Posterior vena cava (tissue), 2 donors: ENCODE data around the gene LCOR. TPM values are rescaled to one million over a fixed set of nuclear protein-coding genes. Genes with fewer than 3 reads are reported as not detected.

Experiments
- DNase-seq: peaks from one replicate; pipeline ENCODE4 v3.0.0-alpha.2; 2020; ENCODE audit warnings: low spot score
- intact Hi-C, 2 donors: fragments of 100-400 bp; cut with DNase I; formaldehyde crosslinking; loops; one replicate each; pipeline versions ENCODE4 v1.14.1 to v1.14.2; 2022 to 2023
- total RNA-seq, 2 donors: library from RNA; stranded (reverse); fragmentation: NEBNext Ultra II Directional; extraction: Animal tissue kit (Norgen Biotek cat#: 25700); gene quantifications; one replicate each; pipeline ENCODE4 v1.2.1, GENCODE V29; 2021
- donor health status: DM: yes; HTN: yes; CAD: no.
- donor health status: DM: yes; HTN: yes; CAD: no.

LCOR gene
- total RNA-seq, 2 donors from 2014 or later: 20.9 to 36.0 TPM

GRCh38 chr10:96998329-96998888, 166.3 kb downstream of the LCOR start:
- intact Hi-C loops: no loop called here
- peak; percentile 80 for DNase-seq

DNA sequence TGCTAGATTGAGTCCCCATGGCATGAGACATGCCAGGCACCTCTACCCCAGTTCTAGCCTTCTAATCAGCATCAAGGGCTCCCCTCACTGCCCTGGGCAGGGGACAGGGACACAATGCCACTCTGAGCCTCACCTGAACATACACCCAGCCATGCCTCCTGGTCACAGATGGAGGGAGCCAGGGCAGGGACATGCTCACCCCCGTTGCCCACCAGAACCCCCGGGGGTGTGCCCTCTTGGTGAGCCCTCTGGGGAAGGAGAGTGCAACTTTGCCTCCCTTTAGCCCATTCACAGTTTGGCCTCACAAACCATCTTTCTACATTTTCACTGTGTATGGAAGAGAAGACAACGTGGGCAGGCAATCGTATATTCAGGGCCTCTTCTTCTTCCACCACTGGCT, 167.2 kb downstream of the LCOR start:
- intact Hi-C loops: no loop called here
- no peak for DNase-seq

DNA sequence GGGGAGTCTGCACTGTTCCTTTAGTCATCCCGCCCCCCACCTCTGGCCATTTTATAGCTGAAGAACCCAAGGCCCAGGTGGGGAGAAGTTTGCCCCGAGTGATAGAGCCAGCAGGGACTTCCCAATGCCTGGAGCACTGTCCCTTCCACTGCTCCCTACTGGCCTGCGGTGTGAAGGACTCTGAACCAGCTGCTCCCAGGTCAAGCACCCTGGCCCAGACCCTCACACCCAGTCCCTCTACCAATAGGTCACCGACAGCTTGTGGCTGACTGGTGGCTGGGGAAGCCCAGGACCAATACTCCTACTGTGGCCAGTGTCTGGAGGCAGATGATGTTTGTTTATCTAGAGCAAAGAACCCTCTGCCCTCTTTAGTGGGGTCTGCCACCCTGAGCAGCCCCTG, 167.9 kb downstream of the LCOR start:
- intact Hi-C loops: no loop called here
- DNase-seq: no peak

GRCh38 chr10:97000487-97001182, 168.5 kb downstream of the LCOR start:
- intact Hi-C loops: no loop called here
- peak; percentile 73 for DNase-seq

DNA sequence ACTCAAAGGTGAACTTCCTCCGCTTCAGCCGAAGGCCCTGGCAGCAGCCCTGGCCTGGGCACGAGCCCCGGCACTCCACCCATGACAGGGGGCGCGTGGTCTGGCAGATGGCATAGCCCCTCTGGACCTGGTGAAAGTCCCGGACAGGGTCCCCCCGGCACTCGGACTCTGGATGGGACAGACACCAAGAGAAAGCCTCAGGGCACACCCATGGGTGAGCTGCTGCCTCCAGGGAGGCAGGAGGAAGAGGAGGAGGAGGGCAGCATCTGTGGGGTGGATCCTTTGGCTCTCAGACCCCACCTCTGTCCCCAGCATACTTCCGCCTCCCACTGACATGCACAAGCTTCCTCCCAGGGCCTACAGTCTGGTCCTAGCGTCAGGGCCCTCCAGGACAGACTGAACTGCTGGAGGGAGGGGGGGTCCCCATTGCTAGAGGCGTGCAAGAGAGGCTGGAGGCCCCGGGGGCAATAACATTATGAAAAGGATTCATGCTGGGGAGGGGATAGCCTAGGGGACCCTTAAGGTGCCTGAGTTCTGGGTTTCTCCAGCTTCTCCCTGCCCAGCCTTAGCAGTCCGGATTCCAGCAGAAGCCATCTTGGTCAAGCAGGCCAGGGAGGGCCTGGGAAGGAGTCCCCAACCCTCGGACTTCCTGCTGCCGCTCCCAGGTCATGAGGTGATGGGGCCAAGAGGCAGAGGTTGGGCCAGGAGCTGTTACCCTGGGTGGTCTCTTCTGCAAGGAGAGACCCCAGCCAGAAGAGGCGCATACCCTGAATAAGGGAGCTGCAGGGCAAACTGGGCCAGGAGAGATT, 169.3 kb downstream of the LCOR start:
- DNase-seq: peak; percentile 45

DNA sequence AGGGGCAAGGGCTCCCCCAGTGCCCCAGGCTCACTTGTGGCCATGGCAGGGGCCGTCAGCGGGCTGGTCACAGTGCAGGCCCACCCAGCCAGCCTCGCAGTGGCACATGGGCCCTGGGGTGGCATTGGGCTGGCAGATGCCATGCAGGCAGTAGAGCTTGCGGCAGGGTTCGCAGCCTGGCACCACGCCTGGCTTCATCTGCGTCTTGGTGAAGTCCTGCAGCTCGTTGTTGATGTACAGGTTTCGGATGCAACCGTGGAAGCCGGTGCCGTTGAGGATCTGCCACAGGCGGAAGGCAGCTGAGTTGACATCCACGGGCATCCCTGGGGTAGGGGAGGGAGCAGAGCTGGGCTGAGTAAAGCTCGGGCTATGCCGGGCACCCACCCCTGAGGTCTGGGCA, 170.6 kb downstream of the LCOR start:
- DNase-seq: peak; percentile 75
- intact Hi-C loops: no loop called here

More for the DNA sequence above, 169.3 kb downstream of the LCOR start:
- intact Hi-C loops: no loop called here

GRCh38 chr10:97003151-97003803, 171.2 kb downstream of the LCOR start:
- intact Hi-C loops: no loop called here
- peak; percentile 47 for DNase-seq

DNA sequence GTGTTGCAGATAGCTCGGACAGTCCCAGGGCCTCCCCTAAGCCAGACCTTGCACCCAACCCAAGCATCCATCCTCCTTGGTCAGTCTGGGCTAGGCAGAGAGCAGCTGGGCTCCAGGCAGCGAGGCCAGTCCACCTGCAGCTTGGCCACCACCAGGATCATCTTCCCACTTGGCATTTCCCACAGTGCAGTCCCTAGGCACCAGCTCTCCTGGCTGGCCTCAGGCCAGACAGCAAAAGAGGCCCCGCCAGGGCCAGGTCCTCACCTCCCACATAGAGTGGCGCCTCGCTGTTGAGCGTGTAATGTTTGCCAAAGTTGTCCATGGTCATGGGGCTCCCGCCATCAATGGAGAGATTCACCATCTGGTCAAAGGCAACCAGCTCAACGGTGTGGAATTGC, 171.7 kb downstream of the LCOR start:
- peak; percentile 54 for DNase-seq
- intact Hi-C loops: no loop called here

- DNase-seq: peak; percentile 49
- intact Hi-C loops: no loop called here
These were observed 172.5 kb downstream of the LCOR start for GRCh38 chr10:97004591-97004990.

DNA sequence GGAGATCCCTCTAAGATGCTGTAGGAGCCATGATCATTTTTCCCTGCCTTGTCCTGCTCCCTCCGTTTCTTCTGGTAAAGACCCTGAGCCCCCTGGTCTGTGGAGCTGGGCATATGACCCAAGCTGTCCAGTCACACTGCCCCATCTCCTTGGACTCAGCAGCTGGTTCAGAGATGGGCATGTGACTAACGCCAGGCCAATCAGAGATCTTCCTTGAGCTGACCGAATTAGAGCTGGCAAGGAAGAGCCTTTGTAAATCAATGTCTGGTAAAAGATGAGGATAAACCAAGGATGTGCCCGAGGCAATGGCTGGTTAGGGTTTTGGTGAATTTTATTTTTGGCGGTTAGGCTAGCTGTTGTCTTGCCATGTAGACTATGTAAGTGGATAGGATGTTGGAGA, 173.3 kb downstream of the LCOR start:
- intact Hi-C loops: no loop called here
- DNase-seq: no peak

DNA sequence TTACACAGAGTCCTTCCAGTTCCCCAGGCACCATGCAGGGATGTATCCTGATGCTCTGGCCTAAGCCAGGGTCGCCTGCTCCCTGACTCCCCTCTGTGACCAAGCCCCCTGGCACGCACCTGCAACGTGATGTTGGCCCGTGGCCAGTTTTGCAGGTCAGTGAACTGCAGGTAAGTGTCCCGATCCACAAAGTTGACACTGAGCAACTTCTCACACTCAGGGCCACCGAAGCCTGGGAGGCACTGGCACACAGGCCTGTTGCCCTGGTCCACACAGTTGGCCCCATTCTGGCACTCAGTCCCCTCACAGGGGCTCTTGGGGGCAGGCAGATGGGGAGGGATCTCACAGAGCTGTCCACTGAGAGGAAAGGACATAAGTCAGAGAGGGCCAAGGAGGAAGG, 174.3 kb downstream of the LCOR start:
- intact Hi-C loops: no loop called here

GRCh38 chr10:97007417-97007816, 175.3 kb downstream of the LCOR start:
- DNase-seq: no peak
- intact Hi-C loops: no loop called here

More for the DNA sequence above, 174.3 kb downstream of the LCOR start:
- DNase-seq: peak; percentile 70

GRCh38 chr10:97010695-97011206, 178.7 kb downstream of the LCOR start:
- intact Hi-C loops: no loop called here
- DNase-seq: peak; percentile 60

- intact Hi-C loops: no loop called here
- peak; percentile 62 for DNase-seq
These were observed 179.3 kb downstream of the LCOR start for GRCh38 chr10:97011397-97011796.

DNA sequence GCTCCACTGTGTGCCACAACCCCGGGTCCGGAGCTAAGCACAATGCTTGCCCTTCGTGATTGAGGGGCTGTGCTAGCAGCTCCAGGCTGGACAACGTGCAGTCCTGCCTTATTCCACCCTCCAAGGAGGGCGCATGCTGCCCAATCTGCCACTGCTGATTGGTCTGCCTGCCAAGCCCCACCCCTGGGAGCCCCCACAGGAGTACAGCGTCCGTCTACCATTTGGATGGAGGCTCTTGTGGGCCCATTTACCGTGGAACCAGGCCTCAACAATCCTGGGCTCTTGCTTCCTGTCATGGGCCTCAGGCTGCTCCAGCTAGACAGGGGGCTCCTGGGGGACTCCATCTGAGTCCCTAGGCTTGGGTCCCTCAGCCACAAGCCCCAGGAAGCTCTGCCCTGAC, 180.4 kb downstream of the LCOR start:
- DNase-seq: peak; percentile 51
- intact Hi-C loops: no loop called here

DNA sequence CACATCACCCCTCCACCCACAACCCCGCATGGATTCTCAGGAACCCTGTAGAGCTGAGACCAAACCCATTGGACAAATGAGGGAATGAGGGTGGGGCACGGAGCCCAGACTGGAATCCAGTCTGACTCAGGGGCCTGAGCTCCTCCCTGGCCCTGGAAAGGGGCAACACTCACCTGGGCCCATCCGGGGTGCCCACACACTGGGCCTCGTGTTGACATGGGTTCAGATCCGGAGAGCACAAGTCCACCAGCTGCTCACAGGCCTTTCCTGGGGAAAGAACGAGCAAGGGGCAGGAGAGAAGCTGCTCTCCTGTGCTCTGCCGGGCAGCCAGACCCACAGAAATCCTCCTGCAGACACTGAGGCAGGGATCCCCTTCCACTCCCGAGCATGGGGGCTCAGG, 181.5 kb downstream of the LCOR start:
- DNase-seq: peak; percentile 62
- intact Hi-C loops: no loop called here

GRCh38 chr10:97013983-97014382, 181.9 kb downstream of the LCOR start:
- intact Hi-C loops: no loop called here
- DNase-seq: peak; percentile 70

GRCh38 chr10:97015240-97015639, 183.1 kb downstream of the LCOR start:
- no peak for DNase-seq
- intact Hi-C loops: no loop called here

DNA sequence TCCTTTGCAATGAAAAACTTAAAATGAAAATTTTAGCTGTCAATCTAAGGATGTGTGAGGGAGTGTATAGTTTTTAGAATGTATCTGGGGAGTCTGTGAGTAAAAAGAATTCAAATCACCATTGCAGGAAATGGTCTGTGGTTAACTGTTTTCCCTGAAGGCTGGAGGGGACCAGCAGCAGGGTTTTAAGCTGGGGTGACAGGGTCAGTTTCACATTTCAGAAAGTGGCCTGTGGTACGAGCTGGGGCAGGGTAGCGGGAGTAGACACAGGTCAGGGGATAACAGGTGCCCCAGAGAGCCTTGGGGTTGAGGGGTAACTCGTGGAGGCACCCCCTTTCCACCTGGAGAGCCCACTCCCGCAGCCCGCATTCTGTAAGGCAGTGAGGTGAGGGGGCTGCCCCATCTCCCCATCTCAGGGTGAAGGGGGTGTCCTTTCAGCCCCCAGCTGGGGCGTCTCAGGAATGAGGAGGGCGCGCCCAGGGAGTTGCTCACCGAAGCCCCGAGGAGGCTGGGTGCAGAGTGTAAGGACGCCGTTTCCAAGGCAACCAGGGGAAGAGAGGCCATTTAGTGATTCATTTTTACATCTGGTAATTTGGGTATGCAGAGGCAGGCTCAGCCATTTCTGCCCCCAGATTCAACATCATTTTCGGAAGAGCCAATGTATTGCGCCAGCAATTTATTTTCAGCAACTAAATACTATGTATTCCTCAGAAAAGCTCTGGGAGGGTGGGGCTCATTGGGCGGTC, 184.8 kb downstream of the LCOR start:
- intact Hi-C loops: no loop called here
- DNase-seq: peak; percentile 53
